ENCODE results near the gene RIMBP2. TPM values are rescaled to one million over a fixed set of nuclear protein-coding genes. Genes with fewer than 3 reads are reported as not detected.
"Not testable (repeated sequence)": the region's sequence is repeated elsewhere in the genome, so short reads cannot be mapped to it uniquely, and the experiment has no call there.

Gene RIMBP2
- total and polyA plus RNA-seq, 2 experiments from 2014 or later = not detected

GRCh38 chr12:130589540-130590317 is 126.4 kb downstream of the RIMBP2 start:
- Histone ChIP-seq H3K4me1 (ENCODE audit: insufficient read depth) (no peaks in the 10 kb centered on the region), H3K4me3 (no peak overlapping the region), H4K20me1 (ENCODE audit: insufficient read depth) (no peaks in the 10 kb centered on the region), H3K27ac (no peak overlapping the region), H3F3A (ENCODE audit: insufficient read depth) (no peaks in the 10 kb centered on the region), H2AFZ (no peak overlapping the region), H3K9ac (no peak overlapping the region), H3K79me2 (ENCODE audit: insufficient read depth) (no peaks in the 10 kb centered on the region), H3K4me2 (ENCODE audit: unreplicated experiment) (no peak overlapping the region), H3K9me3 (ENCODE audit: low read depth) (no peaks in the 10 kb centered on the region), H3K9me2 (ENCODE audit: insufficient read depth) (no peaks in the 10 kb centered on the region), H3K36me3 (ENCODE audit: low read depth) (no peaks in the 10 kb centered on the region), H3K27me3 (replicated peaks; ENCODE audit: insufficient read depth) (no peaks in the 10 kb centered on the region)
- in situ Hi-C loops (cut with MboI) = no loop called here
- DNase-seq = no peak
- 24 to 29% methylated on average over 11 of the region's 11 CpGs for WGBS, 2 experiments (ENCODE audit: low coverage in 1 of 2, low lambda C conversion rate in 2 of 2, missing lambda C conversion rate in 2 of 2)
- TF ChIP-seq EZH2phosphoT487 (IDR thresholded peaks at IDR 0.05; ENCODE audit: insufficient read depth, low read depth) = no peak
- TF ChIP-seq EZH2 (IDR thresholded peaks at IDR 0.05; ENCODE audit: insufficient read depth, poor library complexity, severe bottlenecking) = no peak

- TF ChIP-seq EZH2 (IDR thresholded peaks at IDR 0.05; ENCODE audit: insufficient read depth, poor library complexity, severe bottlenecking) (no peak), EZH2phosphoT487 (IDR thresholded peaks at IDR 0.05; ENCODE audit: insufficient read depth, low read depth) (no peak)
- Histone ChIP-seq H3K9me3 (ENCODE audit: low read depth) (no peaks in the 10 kb centered on the region), H3K27me3 (replicated peaks; ENCODE audit: insufficient read depth) (no peaks in the 10 kb centered on the region)
Measured at GRCh38 chr12:130588696-130589539, 127.2 kb downstream of the RIMBP2 start.

GRCh38 chr12:130587966-130588365 is 128.1 kb downstream of the RIMBP2 start:
- Histone ChIP-seq H3K9me2 (ENCODE audit: insufficient read depth) (no peaks in the 10 kb centered on the region), H3K27me3 (replicated peaks; ENCODE audit: insufficient read depth) (no peaks in the 10 kb centered on the region), H3K27ac (no peak overlapping the region), H3K4me3 (no peak overlapping the region), H4K20me1 (ENCODE audit: insufficient read depth) (no peaks in the 10 kb centered on the region), H3K9me3 (ENCODE audit: low read depth) (no peaks in the 10 kb centered on the region), H3F3A (ENCODE audit: insufficient read depth) (no peaks in the 10 kb centered on the region), H3K36me3 (ENCODE audit: low read depth) (no peaks in the 10 kb centered on the region), H3K4me1 (ENCODE audit: insufficient read depth) (no peaks in the 10 kb centered on the region), H2AFZ (no peak overlapping the region), H3K4me2 (ENCODE audit: unreplicated experiment) (no peak overlapping the region), H3K79me2 (ENCODE audit: insufficient read depth) (no peaks in the 10 kb centered on the region), H3K9ac (no peak overlapping the region)
- 37 to 53% methylated on average over 4 of the region's 4 CpGs for WGBS, 2 experiments (ENCODE audit: low coverage in 1 of 2, low lambda C conversion rate in 2 of 2, missing lambda C conversion rate in 2 of 2)
- TF ChIP-seq EZH2 (IDR thresholded peaks at IDR 0.05; ENCODE audit: insufficient read depth, poor library complexity, severe bottlenecking) (no peak), EZH2phosphoT487 (IDR thresholded peaks at IDR 0.05; ENCODE audit: insufficient read depth, low read depth) (no peak)
- in situ Hi-C loops (cut with MboI) = no loop called here
- DNase-seq = no peak

More at GRCh38 chr12:130588696-130589539, 127.2 kb downstream of the RIMBP2 start:
- no peak overlapping the region for H3K9ac ChIP-seq
- H3K4me2 ChIP-seq (ENCODE audit: unreplicated experiment) = no peak overlapping the region
- H4K20me1 ChIP-seq (ENCODE audit: insufficient read depth) = no peaks in the 10 kb centered on the region
- H3K79me2 ChIP-seq (ENCODE audit: insufficient read depth) = no peaks in the 10 kb centered on the region
- no peak for DNase-seq
- H3F3A ChIP-seq (ENCODE audit: insufficient read depth) = no peaks in the 10 kb centered on the region
- H3K9me2 ChIP-seq (ENCODE audit: insufficient read depth) = no peaks in the 10 kb centered on the region
- H2AFZ ChIP-seq = no peak overlapping the region
- H3K27ac ChIP-seq = no peak overlapping the region
- H3K4me3 ChIP-seq = no peak overlapping the region
- in situ Hi-C loops (cut with MboI) = no loop called here
- H3K4me1 ChIP-seq (ENCODE audit: insufficient read depth) = no peaks in the 10 kb centered on the region
- WGBS, 2 experiments (ENCODE audit: low coverage in 1 of 2, low lambda C conversion rate in 2 of 2, missing lambda C conversion rate in 2 of 2) = 22 to 24% methylated on average over 11 of the region's 11 CpGs
- H3K36me3 ChIP-seq (ENCODE audit: low read depth) = no peaks in the 10 kb centered on the region

GRCh38 chr12:130584475-130584874 is 131.6 kb downstream of the RIMBP2 start:
- H3K4me2 ChIP-seq (ENCODE audit: unreplicated experiment); H3K79me2 ChIP-seq (ENCODE audit: insufficient read depth); H3K4me3 ChIP-seq; H3F3A ChIP-seq (ENCODE audit: insufficient read depth); H3K27ac ChIP-seq; DNase-seq; H3K4me1 ChIP-seq (ENCODE audit: insufficient read depth); H2AFZ ChIP-seq; H3K36me3 ChIP-seq (ENCODE audit: low read depth); in situ Hi-C loops (cut with MboI); H3K9ac ChIP-seq; H3K9me2 ChIP-seq (ENCODE audit: insufficient read depth); H3K9me3 ChIP-seq (ENCODE audit: low read depth); H4K20me1 ChIP-seq (ENCODE audit: insufficient read depth); H3K27me3 ChIP-seq (replicated peaks; ENCODE audit: insufficient read depth): not testable (repeated sequence)
